Upper lobe of left lung (tissue), 4 donors: ENCODE results near the gene CHCHD6.

Source experiments
- EP300 ChIP-seq, 4 donors: sonication (generic); formaldehyde crosslinking; IDR thresholded peaks; one replicate each; pipeline ENCODE4 v1.5.1; 2017; ENCODE audit warnings: antibody characterized with exemption in 4 of 4, control low read depth in 2 of 4
- POLR2A ChIP-seq, 4 donors: fragments of 450-650 bp; IDR thresholded peaks; one replicate each; pipeline ENCODE4 v1.5.1; 2016 to 2017; ENCODE audit warnings: antibody characterized with exemption in 4 of 4, mild to moderate bottlenecking in 2 of 4
- POLR2AphosphoS5 ChIP-seq, 2 donors: sonication (generic); formaldehyde crosslinking; IDR thresholded peaks; one replicate each; pipeline ENCODE4 v1.5.1; 2017; ENCODE audit warnings: antibody characterized with exemption in 2 of 2
- TF ChIP-seq, protein P1 (sequence below), 6 experiments: fragments of 450-650 bp in 4 of 6; fragments of 200-600 bp in 2 of 6; sonication (generic) in 2 of 6; IDR thresholded peaks; one replicate each; pipeline ENCODE4 v1.5.1; 2016 to 2019; ENCODE audit warnings: antibody characterized with exemption in 6 of 6

DNA sequence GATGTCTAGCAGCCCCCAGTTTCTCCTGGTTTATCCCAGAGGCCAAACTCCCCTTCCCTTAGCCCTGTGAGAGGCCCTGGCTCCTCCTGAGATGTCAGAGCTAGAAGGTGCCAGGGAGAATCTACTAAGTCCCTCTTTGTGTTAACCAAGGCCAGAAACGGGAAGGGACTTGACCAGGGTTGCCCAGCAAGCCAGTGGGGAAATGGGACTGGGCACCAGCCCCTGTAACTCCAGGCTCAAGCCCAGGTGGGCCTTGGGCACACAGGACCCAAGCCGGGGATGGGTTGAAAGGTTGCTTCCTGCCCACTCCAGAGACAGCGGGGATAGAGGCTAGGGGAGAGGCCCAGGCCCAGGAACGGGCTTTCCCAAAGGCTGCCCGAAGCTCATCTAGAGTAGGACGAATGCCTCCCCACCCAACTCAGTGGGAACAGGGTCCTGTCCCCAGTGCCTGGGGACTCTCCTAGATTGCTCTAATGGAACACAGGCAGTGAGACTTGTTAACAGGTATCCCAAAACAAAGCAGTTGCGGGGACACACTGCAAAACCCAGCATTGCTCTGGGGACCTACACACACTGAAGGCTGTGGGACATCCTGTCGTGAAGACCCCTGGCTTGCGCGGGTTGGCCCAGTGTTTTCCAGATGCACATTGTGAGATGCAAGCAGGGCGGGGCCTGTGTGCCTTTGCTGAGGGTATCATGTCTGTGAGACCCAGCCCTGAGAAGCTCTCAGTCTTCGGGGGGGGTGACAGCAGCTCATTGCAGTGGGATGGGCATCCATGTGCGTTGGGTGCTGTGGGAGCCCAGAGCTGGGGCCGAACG lies 36.2 kb upstream of the CHCHD6 start:
- TF ChIP-seq, protein P1, sequence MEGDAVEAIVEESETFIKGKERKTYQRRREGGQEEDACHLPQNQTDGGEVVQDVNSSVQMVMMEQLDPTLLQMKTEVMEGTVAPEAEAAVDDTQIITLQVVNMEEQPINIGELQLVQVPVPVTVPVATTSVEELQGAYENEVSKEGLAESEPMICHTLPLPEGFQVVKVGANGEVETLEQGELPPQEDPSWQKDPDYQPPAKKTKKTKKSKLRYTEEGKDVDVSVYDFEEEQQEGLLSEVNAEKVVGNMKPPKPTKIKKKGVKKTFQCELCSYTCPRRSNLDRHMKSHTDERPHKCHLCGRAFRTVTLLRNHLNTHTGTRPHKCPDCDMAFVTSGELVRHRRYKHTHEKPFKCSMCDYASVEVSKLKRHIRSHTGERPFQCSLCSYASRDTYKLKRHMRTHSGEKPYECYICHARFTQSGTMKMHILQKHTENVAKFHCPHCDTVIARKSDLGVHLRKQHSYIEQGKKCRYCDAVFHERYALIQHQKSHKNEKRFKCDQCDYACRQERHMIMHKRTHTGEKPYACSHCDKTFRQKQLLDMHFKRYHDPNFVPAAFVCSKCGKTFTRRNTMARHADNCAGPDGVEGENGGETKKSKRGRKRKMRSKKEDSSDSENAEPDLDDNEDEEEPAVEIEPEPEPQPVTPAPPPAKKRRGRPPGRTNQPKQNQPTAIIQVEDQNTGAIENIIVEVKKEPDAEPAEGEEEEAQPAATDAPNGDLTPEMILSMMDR (IDR thresholded peaks at IDR 0.05), result no peak
- TF ChIP-seq POLR2A (IDR thresholded peaks at IDR 0.05), result no peak
- TF ChIP-seq POLR2AphosphoS5 (IDR thresholded peaks at IDR 0.05), result no peak
- TF ChIP-seq EP300 (IDR thresholded peaks at IDR 0.05), result no peak
